RPMI8226 (cell line): ENCODE measurements around the gene TTLL9.

Experiments
- DNase-seq: peaks from one replicate; pipeline ENCODE4 v3.0.0-alpha.2; 2015

Gene TTLL9

GRCh38 chr20:31989030-31989645, 118.7 kb downstream of the TTLL9 start:
- DNase-seq, result no peak

- DNase-seq, result no peak
These were observed 120.4 kb downstream of the TTLL9 start for GRCh38 chr20:31990641-31991338.

- no peak for DNase-seq
These were observed 120.9 kb downstream of the TTLL9 start for GRCh38 chr20:31991339-31991705.

- DNase-seq, result no peak
These were observed 121.7 kb downstream of the TTLL9 start for GRCh38 chr20:31992086-31992485.
